ENCODE results near the gene AP2A2. TPM values are rescaled to one million over a fixed set of nuclear protein-coding genes. Genes with fewer than 3 reads are reported as not detected.

AP2A2 gene
- total RNA-seq, 1 donor from 2014 or later = 92.0 TPM

- Histone ChIP-seq H3K27me3 (no peaks in the 10 kb centered on the region), H3K4me1 (no peaks in the 10 kb centered on the region), H3K4me3 (no peak overlapping the region), H3K27ac (no peak overlapping the region), H3K9me3 (no peaks in the 10 kb centered on the region), H3K36me3 (no peaks in the 10 kb centered on the region)
- no peak for TF ChIP-seq CTCF (IDR thresholded peaks at IDR 0.05)
- ATAC-seq (no peak), DNase-seq (no peak)
- intact Hi-C loops (cut with DNase I) = no loop called here
Measured at GRCh38 chr11:1038921-1039320, 113.3 kb downstream of the AP2A2 start.

- no peak overlapping the region for H3K27ac ChIP-seq
- intact Hi-C loops (cut with DNase I) = no loop called here
- no peaks in the 10 kb centered on the region for H3K27me3 ChIP-seq
- H3K9me3 ChIP-seq = no peaks in the 10 kb centered on the region
- no peak overlapping the region for H3K4me3 ChIP-seq
- ATAC-seq (peak; percentile 76), DNase-seq (peak; percentile 81)
- H3K36me3 ChIP-seq = no peaks in the 10 kb centered on the region
- H3K4me1 ChIP-seq = no peaks in the 10 kb centered on the region
- no peak for TF ChIP-seq CTCF (IDR thresholded peaks at IDR 0.05)
Measured at GRCh38 chr11:1039481-1040427, 114.1 kb downstream of the AP2A2 start.

- intact Hi-C loops (cut with DNase I) = no loop called here
Measured at GRCh38 chr11:1040428-1041148, 114.9 kb downstream of the AP2A2 start.

GRCh38 chr11:1041149-1041467 is 115.4 kb downstream of the AP2A2 start:
- no peak for TF ChIP-seq CTCF (IDR thresholded peaks at IDR 0.05)
- ATAC-seq = no peak
- intact Hi-C loops (cut with DNase I) = no loop called here

More at GRCh38 chr11:1040428-1041148, 114.9 kb downstream of the AP2A2 start:
- no peak for TF ChIP-seq CTCF (IDR thresholded peaks at IDR 0.05)
- H3K4me3 ChIP-seq = no peak overlapping the region
- DNase-seq = no peak
- peak; percentile 38 for ATAC-seq
- no peaks in the 10 kb centered on the region for H3K36me3 ChIP-seq
- no peaks in the 10 kb centered on the region for H3K27me3 ChIP-seq
- no peaks in the 10 kb centered on the region for H3K9me3 ChIP-seq
- H3K4me1 ChIP-seq = no peaks in the 10 kb centered on the region
- H3K27ac ChIP-seq = no peak overlapping the region

GRCh38 chr11:1041471-1041870 is 115.8 kb downstream of the AP2A2 start:
- H3K27ac ChIP-seq = no peak overlapping the region
- DNase-seq = peak; percentile 62
- no peaks in the 10 kb centered on the region for H3K4me1 ChIP-seq
- no peaks in the 10 kb centered on the region for H3K36me3 ChIP-seq
- H3K27me3 ChIP-seq = no peaks in the 10 kb centered on the region
- no peak for TF ChIP-seq CTCF (IDR thresholded peaks at IDR 0.05)
- H3K4me3 ChIP-seq = no peak overlapping the region
- H3K9me3 ChIP-seq = no peaks in the 10 kb centered on the region
- ATAC-seq = no peak
- intact Hi-C loops (cut with DNase I) = no loop called here

More at GRCh38 chr11:1041149-1041467, 115.4 kb downstream of the AP2A2 start:
- no peak overlapping the region for H3K4me3 ChIP-seq
- H3K9me3 ChIP-seq = no peaks in the 10 kb centered on the region
- peak; percentile 60 for DNase-seq
- no peaks in the 10 kb centered on the region for H3K27me3 ChIP-seq
- no peaks in the 10 kb centered on the region for H3K4me1 ChIP-seq
- no peaks in the 10 kb centered on the region for H3K36me3 ChIP-seq
- no peak overlapping the region for H3K27ac ChIP-seq
